ENCODE data around the gene P2RX7. TPM values are rescaled to one million over a fixed set of nuclear protein-coding genes. Genes with fewer than 3 reads are reported as not detected.
"Not testable (repeated sequence)": the region's sequence is repeated elsewhere in the genome, so short reads cannot be mapped to it uniquely, and the experiment has no call there.

Gene P2RX7
- total RNA-seq, 2 experiments from 2014 or later, result 11.3 to 12.2 TPM

DNA sequence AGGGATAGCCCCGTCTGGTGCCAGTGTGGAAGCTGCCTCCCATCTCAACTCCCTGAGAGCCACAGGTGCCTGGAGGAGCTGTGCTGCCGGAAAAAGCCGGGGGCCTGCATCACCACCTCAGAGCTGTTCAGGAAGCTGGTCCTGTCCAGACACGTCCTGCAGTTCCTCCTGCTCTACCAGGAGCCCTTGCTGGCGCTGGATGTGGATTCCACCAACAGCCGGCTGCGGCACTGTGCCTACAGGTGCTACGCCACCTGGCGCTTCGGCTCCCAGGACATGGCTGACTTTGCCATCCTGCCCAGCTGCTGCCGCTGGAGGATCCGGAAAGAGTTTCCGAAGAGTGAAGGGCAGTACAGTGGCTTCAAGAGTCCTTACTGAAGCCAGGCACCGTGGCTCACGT, 51.7 kb downstream of the P2RX7 start:
- Mint-ChIP-seq H3K9me3 (peaks cover 11% of the 10 kb centered on the region), H3K36me3 (peaks cover 18% of the 10 kb centered on the region), H3K27ac (no peak overlapping the region), H3K4me3 (no peak overlapping the region), H3K27me3 (no peaks in the 10 kb centered on the region), H3K4me1 (ENCODE audit: low read depth) (peaks cover 6% of the 10 kb centered on the region)
- ChIA-PET POLR2A (no interaction called here), CTCF (interaction anchor here (1.7 kb wide), 1 partner anchor 88 kb away, joined by 3 read pairs; no protein-coding TSS in a partner anchor)
- intact Hi-C loops (cut with micrococcal nuclease), result no loop called here
- no peak for DNase-seq

DNA sequence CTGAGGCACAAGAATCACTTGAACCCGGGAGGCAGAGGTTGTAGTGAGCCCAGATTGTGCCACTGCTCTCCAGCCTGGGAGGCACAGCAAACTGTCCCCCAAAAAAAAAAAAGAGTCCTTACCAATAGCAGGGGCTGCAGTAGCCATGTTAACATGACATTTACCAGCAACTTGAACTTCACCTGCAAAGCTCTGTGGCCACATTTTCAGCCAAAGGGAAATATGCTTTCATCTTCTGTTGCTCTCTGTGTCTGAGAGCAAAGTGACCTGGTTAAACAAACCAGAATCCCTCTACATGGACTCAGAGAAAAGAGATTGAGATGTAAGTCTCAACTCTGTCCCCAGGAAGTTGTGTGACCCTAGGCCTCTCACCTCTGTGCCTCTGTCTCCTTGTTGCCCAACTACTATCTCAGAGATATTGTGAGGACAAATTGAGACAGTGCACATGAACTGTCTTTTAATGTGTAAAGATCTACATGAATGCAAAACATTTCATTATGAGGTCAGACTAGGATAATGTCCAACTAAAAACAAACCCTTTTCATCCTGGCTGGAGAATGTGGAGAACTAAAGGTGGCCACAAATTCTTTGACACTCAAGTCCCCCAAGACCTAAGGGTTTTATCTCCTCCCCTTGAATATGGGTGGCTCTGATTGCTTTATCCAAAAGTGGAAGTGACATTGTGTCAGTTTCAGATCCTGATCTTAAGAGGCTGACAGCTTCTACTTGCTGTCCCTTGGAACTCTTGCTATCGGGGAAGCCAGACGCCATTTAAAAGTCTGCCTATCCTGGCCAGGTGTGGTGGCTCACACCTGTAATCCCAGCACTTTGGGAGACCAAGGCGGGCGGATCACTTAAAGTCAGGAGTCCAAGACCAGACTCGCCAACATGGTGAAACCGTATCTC, 52.6 kb downstream of the P2RX7 start:
- H3K4me1 Mint-ChIP-seq (ENCODE audit: low read depth), result peaks cover 6% of the 10 kb centered on the region
- no peaks in the 10 kb centered on the region for H3K27me3 Mint-ChIP-seq
- no peak for DNase-seq
- CTCF ChIA-PET, result interaction anchor here (1.7 kb wide), 1 partner anchor 89 kb away, joined by 3 read pairs; no protein-coding TSS in a partner anchor
- POLR2A ChIA-PET, result no interaction called here
- H3K9me3 Mint-ChIP-seq, result peaks cover 11% of the 10 kb centered on the region
- no peak overlapping the region for H3K4me3 Mint-ChIP-seq
- no peak overlapping the region for H3K27ac Mint-ChIP-seq
- intact Hi-C loops (cut with micrococcal nuclease), result no loop called here
- peaks cover 15% of the 10 kb centered on the region for H3K36me3 Mint-ChIP-seq

DNA sequence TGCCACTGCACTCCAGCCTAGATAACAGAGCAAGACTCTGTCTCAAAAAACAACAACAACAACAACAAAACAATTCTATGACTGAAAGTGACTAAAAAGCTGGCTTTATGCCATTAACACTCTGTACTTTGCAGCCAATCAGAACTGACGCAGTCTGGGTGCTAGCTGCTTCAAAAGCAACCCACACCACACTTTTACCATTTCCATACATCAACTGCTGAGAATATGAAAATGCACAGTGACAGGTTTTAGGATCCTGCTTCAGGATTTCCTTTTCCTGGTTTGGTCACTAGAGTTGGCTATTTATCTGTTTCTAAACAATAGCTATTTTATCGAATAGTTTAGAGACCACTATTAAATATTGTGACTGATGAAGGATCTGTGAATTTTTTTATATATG, 54.1 kb downstream of the P2RX7 start:
- intact Hi-C loops (cut with micrococcal nuclease), result no loop called here
- H3K4me1 Mint-ChIP-seq (ENCODE audit: low read depth), result peaks cover 12% of the 10 kb centered on the region
- no peaks in the 10 kb centered on the region for H3K27me3 Mint-ChIP-seq
- peaks cover 7% of the 10 kb centered on the region for H3K36me3 Mint-ChIP-seq
- no peak for DNase-seq
- H3K27ac Mint-ChIP-seq, result no peak overlapping the region
- H3K9me3 Mint-ChIP-seq, result peaks cover 9% of the 10 kb centered on the region
- CTCF ChIA-PET, result no interaction called here
- POLR2A ChIA-PET, result no interaction called here
- no peak overlapping the region for H3K4me3 Mint-ChIP-seq

DNA sequence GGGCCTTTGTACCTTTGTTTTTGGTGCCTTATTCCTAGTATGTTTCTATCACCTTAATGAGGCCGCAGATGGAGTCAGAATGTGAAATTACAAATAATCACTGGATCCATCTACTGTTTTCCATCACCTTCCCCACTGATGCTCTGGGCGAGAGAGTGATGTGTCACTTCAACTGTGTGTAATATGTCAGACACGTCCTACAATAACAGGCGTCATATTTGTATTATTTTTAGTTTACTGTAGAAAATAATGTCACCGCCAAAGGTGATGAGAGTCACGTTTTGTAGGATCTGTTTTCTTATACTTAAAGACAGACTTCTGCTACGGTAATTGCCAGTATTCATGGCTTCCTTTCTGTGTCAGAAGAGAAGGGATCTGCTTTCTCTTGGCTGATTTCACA, 54.8 kb downstream of the P2RX7 start:
- H3K4me1 Mint-ChIP-seq (ENCODE audit: low read depth), result peaks cover 6% of the 10 kb centered on the region
- no peak for DNase-seq
- H3K9me3 Mint-ChIP-seq, result peaks cover 2% of the 10 kb centered on the region
- no peaks in the 10 kb centered on the region for H3K27me3 Mint-ChIP-seq
- no peak overlapping the region for H3K27ac Mint-ChIP-seq
- intact Hi-C loops (cut with micrococcal nuclease), result no loop called here
- ChIA-PET POLR2A (no interaction called here), CTCF (interaction anchor here (1.1 kb wide), 1 partner anchor 16 kb away, joined by 3 read pairs; no protein-coding TSS in a partner anchor)
- H3K36me3 Mint-ChIP-seq, result peaks cover 3% of the 10 kb centered on the region
- H3K4me3 Mint-ChIP-seq, result no peak overlapping the region

DNA sequence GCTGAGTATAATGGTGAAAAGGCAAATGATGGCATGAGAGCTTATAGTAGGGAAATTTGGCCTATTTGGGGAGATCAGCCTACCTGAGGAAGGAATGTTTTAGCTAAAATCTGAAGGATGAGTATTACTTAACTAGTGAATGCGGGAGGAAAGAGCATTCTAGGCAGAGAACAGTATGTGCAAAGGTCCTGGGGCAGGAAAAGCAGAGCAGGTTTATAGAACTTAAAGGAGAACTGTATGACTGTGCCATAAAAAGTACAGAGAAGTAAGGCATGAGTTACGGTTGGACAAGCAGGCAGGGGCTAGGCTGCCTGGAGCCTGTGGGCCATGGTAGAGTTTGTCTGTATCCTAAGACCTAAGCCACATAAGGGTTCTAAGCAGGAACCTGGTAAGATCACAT, 55.6 kb downstream of the P2RX7 start:
- DNase-seq, result no peak
- no peaks in the 10 kb centered on the region for H3K27me3 Mint-ChIP-seq
- H3K9me3 Mint-ChIP-seq, result peaks cover 2% of the 10 kb centered on the region
- intact Hi-C loops (cut with micrococcal nuclease), result no loop called here
- H3K4me3 Mint-ChIP-seq, result no peak overlapping the region
- ChIA-PET POLR2A (no interaction called here), CTCF (interaction anchor here (1.1 kb wide), 1 partner anchor 15 kb away, joined by 3 read pairs; no protein-coding TSS in a partner anchor)
- H3K4me1 Mint-ChIP-seq (ENCODE audit: low read depth), result peaks cover 8% of the 10 kb centered on the region
- H3K27ac Mint-ChIP-seq, result no peak overlapping the region
- peaks cover 3% of the 10 kb centered on the region for H3K36me3 Mint-ChIP-seq

DNA sequence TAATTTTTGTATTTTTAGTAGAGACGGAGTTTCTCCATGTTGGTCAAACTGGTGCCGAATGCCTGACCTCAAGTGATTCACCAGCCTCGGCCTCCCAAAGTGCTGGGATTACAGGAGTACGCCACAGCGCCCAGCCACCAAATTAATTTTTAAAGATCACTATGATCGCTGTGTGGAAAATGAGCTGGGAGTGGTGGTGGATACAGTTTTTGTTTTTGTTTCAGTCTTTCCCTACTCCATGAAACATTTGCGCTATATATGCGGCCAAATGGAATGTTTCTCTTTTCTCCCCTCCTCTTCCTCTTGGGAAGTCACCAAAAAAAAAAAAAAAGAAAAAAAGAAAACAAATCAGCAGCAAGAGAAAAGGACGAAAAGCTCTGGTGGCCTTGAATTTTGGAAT, 56.5 kb downstream of the P2RX7 start:
- H3K4me3 Mint-ChIP-seq, result no peak overlapping the region
- peaks cover 2% of the 10 kb centered on the region for H3K9me3 Mint-ChIP-seq
- peaks cover 8% of the 10 kb centered on the region for H3K4me1 Mint-ChIP-seq (ENCODE audit: low read depth)
- H3K27me3 Mint-ChIP-seq, result no peaks in the 10 kb centered on the region
- H3K36me3 Mint-ChIP-seq, result peaks cover 3% of the 10 kb centered on the region
- ChIA-PET CTCF (interaction anchor here (0.7 kb wide), 1 partner anchor 35 kb away, joined by 3 read pairs; no protein-coding TSS in a partner anchor), POLR2A (no interaction called here)
- DNase-seq, result no peak
- no peak overlapping the region for H3K27ac Mint-ChIP-seq
- intact Hi-C loops (cut with micrococcal nuclease), result no loop called here

DNA sequence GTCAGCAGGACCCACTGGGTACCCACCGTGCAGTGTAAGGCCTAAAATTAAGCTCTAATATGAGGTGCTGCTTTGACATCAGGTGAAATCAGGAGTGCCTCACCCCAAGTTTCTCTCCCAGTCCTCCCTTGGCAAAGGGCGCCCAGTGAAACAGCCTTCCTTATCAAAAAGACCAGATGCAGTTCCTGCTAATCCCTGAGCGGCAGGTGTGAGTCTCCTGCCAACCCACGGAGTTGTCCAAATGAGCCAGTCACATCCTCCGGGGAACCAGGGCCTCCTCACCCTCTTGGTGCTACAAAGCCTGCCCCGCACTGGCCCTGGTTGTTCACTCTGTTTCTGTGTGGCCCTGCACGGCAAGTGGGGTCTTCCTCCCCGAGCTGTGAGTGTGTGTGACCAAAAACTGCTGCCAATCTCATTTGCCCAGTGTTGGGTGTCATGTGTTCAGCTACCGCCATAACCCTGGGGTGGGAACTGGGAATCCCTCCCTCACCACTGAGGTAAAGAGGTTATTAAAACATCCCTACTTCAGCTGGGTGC, 57.0 kb downstream of the P2RX7 start:
- Mint-ChIP-seq H3K4me1 (ENCODE audit: low read depth) (peaks cover 8% of the 10 kb centered on the region), H3K4me3 (no peak overlapping the region), H3K9me3 (peaks cover 2% of the 10 kb centered on the region), H3K27ac (no peak overlapping the region), H3K36me3 (peaks cover 3% of the 10 kb centered on the region), H3K27me3 (no peaks in the 10 kb centered on the region)
- ChIA-PET CTCF (interaction anchor here (0.7 to 0.8 kb wide), 2 partner anchors 8 to 34 kb away, joined by 3 read pairs; no protein-coding TSS in a partner anchor), POLR2A (no interaction called here)
- DNase-seq, result no peak
- intact Hi-C loops (cut with micrococcal nuclease), result no loop called here

DNA sequence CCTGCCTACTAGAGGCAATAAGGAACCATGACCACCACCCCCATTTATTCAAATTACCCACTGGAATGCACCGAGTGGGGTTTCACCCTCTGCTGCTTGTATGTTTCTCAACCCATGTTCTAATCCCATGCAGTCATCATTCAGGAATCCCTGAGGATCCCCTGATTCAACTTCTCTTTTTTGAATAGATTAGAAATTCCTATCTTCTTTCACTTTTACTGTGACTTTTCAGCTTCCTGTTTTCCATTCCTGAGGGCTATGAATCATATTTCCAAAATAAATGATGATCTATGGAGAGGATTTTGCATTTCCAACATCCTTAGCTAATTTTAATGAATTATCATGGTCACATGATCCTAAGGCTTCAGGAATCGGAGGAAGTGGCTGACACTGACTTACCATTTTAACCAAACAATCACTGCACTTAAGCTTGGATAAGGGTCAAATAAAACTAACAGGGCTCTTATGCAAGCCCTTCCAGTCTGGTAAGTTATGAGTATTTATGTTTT, 57.9 kb downstream of the P2RX7 start:
- H3K27ac Mint-ChIP-seq, result no peak overlapping the region
- ChIA-PET CTCF (no interaction called here), POLR2A (no interaction called here)
- peaks cover 8% of the 10 kb centered on the region for H3K4me1 Mint-ChIP-seq (ENCODE audit: low read depth)
- intact Hi-C loops (cut with micrococcal nuclease), result no loop called here
- H3K9me3 Mint-ChIP-seq, result peaks cover 2% of the 10 kb centered on the region
- DNase-seq, result no peak
- H3K4me3 Mint-ChIP-seq, result no peak overlapping the region
- H3K27me3 Mint-ChIP-seq, result no peaks in the 10 kb centered on the region
- peaks cover 3% of the 10 kb centered on the region for H3K36me3 Mint-ChIP-seq

DNA sequence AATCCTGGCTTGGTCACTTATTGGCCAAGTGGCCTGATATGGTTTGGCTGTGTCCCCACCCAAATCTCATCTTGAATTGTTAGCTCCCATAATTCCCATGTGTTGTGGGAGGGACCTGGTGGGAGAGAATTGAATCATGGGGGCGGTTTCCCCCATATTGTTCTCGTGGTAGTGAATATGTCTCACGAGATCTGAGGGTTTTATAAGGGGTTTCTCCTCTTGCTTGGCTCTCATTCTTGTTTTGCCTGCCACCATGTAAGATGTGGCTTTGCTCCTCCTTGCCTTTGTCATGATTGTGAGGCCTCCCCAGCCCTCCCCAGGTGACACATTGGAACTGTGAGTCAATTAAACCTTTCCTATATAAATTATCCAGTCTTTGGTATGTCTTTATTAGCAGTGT, 58.5 kb downstream of the P2RX7 start:
- ChIA-PET POLR2A (no interaction called here), CTCF (no interaction called here)
- Mint-ChIP-seq H3K4me1 (ENCODE audit: low read depth) (peaks cover 8% of the 10 kb centered on the region), H3K4me3 (no peak overlapping the region), H3K27ac (no peak overlapping the region), H3K27me3 (no peaks in the 10 kb centered on the region), H3K9me3 (peaks cover 2% of the 10 kb centered on the region), H3K36me3 (peaks cover under 1% of the 10 kb centered on the region)
- intact Hi-C loops (cut with micrococcal nuclease), result no loop called here
- no peak for DNase-seq

DNA sequence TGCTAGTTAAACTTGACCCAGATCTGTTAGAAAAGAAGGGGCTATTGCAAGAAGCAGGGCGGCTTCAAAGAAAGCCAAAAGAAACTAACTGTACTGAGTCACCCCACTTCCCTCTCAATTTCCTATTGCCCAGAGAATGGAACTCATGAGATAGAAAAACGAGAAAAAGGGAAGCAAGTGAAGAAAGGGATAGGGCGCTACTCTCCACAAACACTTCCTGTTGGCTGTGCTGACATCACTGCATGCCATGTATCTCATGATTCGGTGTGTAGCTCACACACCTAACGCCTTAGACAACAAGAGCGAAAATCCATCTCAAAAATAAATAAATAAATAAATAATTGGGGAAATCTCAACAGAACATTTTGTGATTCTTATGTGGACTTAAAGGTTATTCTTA, 64.2 kb downstream of the P2RX7 start:
- H3K4me3 Mint-ChIP-seq, result no peak overlapping the region
- no peak for DNase-seq
- CTCF ChIA-PET, result interaction anchor here (1.7 kb wide), 1 partner anchor 34 kb away, joined by 5 read pairs; no protein-coding TSS in a partner anchor
- POLR2A ChIA-PET, result no interaction called here
- no peak overlapping the region for H3K27ac Mint-ChIP-seq
- H3K4me1 Mint-ChIP-seq (ENCODE audit: low read depth), result peaks cover 14% of the 10 kb centered on the region
- no peaks in the 10 kb centered on the region for H3K36me3 Mint-ChIP-seq
- H3K27me3 Mint-ChIP-seq, result peaks cover 3% of the 10 kb centered on the region
- intact Hi-C loops (cut with micrococcal nuclease), result no loop called here
- H3K9me3 Mint-ChIP-seq, result no peaks in the 10 kb centered on the region

DNA sequence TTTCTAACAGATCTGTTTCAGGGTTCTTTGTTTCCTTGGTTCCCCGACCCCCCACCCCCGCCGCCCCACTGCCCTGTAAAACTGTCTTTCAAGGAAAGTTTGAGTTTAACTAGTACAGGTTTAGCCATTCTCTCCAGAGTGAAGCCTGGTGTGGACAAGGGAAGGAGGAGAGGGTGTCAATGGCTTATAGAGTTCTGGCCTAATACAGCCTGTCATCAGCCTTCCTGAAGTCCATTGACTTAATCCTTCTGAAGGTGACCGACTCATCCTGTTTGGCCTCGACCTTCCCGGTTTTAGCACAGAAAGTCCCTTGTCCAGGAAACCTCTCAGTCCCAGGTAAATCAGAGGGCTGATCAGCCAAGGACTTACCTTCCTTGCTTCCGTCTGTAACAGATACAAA, 66.3 kb downstream of the P2RX7 start:
- ChIA-PET POLR2A (no interaction called here), CTCF (no interaction called here)
- intact Hi-C loops (cut with micrococcal nuclease), result no loop called here
- Mint-ChIP-seq H3K36me3 (no peaks in the 10 kb centered on the region), H3K4me1 (ENCODE audit: low read depth) (peaks cover 14% of the 10 kb centered on the region), H3K9me3 (no peaks in the 10 kb centered on the region), H3K27ac (no peak overlapping the region), H3K27me3 (peaks cover 3% of the 10 kb centered on the region), H3K4me3 (no peak overlapping the region)
- DNase-seq, result no peak

DNA sequence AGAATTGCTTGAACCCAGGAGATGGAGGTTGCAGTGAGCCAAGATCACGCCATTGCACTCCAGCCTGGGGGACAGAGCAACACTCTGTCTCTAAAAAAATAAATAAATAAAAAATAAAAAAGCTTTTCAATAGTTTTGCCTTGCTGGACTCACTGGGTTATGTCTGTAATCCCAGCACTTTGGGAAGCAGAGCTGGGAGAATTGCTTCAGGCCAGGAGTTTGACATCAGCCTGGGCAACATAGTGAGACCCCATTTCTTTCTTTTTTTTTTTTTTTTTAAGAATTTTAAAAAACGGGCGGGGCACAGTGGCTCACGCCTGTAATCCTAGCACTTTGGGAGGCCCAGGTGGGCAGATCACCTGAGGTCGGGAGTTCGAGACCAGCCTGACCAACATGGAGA, 68.5 kb downstream of the P2RX7 start:
- H3K9me3 Mint-ChIP-seq; CTCF ChIA-PET; H3K27ac Mint-ChIP-seq; intact Hi-C loops (cut with micrococcal nuclease); H3K4me3 Mint-ChIP-seq; H3K36me3 Mint-ChIP-seq; H3K27me3 Mint-ChIP-seq; POLR2A ChIA-PET; DNase-seq: not testable (repeated sequence)
- H3K4me1 Mint-ChIP-seq (ENCODE audit: low read depth), result peaks cover 22% of the 10 kb centered on the region
